Colonic mucosa (tissue), 4 donors: ENCODE data around the gene LZTS2. TPM values are rescaled to one million over a fixed set of nuclear protein-coding genes. Genes with fewer than 3 reads are reported as not detected.
A peak's percentile ranks its signal among the peaks of the same experiment; 100 is the strongest.

ENCODE experiments used
- DNase-seq: peaks from one replicate; pipeline ENCODE4 v3.0.0-alpha.2; 2020
- H3K27ac ChIP-seq: fragments of 200-600 bp; one replicate; pipeline ENCODE4 v1.8.0; 2021
- H3K27me3 ChIP-seq: fragments of 200-600 bp; one replicate; pipeline ENCODE4 v1.8.0; 2021
- H3K36me3 ChIP-seq: fragments of 200-600 bp; one replicate; pipeline ENCODE4 v1.8.0; 2021
- H3K4me1 ChIP-seq: fragments of 200-600 bp; one replicate; pipeline ENCODE4 v1.8.0; 2021; ENCODE audit warnings: mild to moderate bottlenecking
- H3K4me3 ChIP-seq: fragments of 200-600 bp; one replicate; pipeline ENCODE4 v1.8.0; 2021
- H3K9ac ChIP-seq, 2 donors: one replicate each; pipeline ENCODE4 v1.7.0; 2013; ENCODE audit warnings: control low read depth in 2 of 2, low read depth in 2 of 2, low read length in 2 of 2
- H3K9me3 ChIP-seq: fragments of 200-600 bp; one replicate; pipeline ENCODE4 v1.8.0; 2021
- intact Hi-C: fragments of 100-400 bp; cut with DNase I; formaldehyde crosslinking; loops from one replicate; pipeline ENCODE4 v1.14.1; 2022
- total RNA-seq, 2 donors: library from RNA; stranded (reverse); fragmentation: NEBNext Ultra II Directional in 1 of 2; extraction: Animal tissue kit (Norgen Biotek cat#: 25700) in 1 of 2; gene quantifications; one replicate each; pipeline ENCODE4 v1.2.1, GENCODE V29; 2021
- TF ChIP-seq, protein P1 (sequence below): fragments of 200-600 bp; IDR thresholded peaks from one replicate; pipeline ENCODE4 v1.8.0; 2022; ENCODE audit warnings: antibody characterized with exemption, mild to moderate bottlenecking
- donor health status: healthy.
- donor health status: DM: no; HTN: no; CAD: no.
- donor health status: DM: no; HTN: no; CAD: no.

Gene LZTS2
- total RNA-seq, 2 donors from 2014 or later = 30.8 to 36.5 TPM

DNA sequence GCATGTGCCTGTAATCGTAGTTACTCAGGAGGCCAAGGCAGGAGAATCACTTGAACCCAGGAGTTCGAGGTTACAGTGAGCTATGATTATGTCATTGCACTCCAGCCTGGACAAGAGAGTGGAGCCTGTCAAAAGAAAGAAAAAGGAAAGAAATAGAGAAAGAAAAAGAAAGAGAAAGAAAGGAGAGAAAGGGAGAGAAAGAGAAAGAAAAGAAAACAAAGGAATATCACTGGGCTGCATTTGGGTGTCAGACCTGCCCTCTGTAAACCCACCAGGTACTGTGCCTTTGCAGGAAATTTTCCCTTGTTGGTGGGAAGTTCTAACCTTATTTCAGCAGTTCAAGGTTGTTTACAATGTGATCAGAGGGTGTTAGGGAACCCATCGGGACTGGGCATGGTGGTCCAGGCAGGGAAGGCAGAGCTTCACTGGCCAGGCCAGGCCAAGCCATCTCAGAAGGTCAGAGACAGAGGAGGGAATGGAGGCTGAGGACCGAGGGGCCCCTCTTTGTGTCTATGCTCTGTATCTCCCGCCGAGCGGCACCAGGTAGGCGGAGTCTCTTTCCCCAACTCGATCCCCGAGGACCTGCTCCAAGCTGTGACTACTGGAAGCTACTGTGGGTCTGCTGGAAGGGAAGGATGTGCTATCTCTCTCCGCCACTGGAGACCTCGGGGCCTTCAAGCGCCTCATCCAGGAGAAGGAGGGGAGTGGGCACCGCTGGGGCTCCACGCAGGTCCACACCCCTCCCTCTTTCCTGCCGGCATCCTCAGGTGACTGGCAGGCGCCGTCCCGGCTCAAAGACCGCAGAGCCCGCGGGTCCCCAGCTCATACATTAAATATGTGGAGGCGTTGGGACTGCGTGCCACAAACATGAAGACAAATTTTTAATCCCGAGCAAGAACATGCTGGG lies 47.0 kb downstream of the LZTS2 start:
- no peak for DNase-seq
- no peak overlapping the region for H3K9ac ChIP-seq
- H3K27ac ChIP-seq = no peak overlapping the region
- H3K4me1 ChIP-seq = no peaks in the 10 kb centered on the region
- H3K4me3 ChIP-seq = no peak overlapping the region
- intact Hi-C loops = no loop called here
- TF ChIP-seq, protein P1, sequence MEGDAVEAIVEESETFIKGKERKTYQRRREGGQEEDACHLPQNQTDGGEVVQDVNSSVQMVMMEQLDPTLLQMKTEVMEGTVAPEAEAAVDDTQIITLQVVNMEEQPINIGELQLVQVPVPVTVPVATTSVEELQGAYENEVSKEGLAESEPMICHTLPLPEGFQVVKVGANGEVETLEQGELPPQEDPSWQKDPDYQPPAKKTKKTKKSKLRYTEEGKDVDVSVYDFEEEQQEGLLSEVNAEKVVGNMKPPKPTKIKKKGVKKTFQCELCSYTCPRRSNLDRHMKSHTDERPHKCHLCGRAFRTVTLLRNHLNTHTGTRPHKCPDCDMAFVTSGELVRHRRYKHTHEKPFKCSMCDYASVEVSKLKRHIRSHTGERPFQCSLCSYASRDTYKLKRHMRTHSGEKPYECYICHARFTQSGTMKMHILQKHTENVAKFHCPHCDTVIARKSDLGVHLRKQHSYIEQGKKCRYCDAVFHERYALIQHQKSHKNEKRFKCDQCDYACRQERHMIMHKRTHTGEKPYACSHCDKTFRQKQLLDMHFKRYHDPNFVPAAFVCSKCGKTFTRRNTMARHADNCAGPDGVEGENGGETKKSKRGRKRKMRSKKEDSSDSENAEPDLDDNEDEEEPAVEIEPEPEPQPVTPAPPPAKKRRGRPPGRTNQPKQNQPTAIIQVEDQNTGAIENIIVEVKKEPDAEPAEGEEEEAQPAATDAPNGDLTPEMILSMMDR = no peak
- H3K36me3 ChIP-seq = no peaks in the 10 kb centered on the region
- H3K9me3 ChIP-seq = no peaks in the 10 kb centered on the region
- H3K27me3 ChIP-seq = peaks cover 26% of the 10 kb centered on the region

DNA sequence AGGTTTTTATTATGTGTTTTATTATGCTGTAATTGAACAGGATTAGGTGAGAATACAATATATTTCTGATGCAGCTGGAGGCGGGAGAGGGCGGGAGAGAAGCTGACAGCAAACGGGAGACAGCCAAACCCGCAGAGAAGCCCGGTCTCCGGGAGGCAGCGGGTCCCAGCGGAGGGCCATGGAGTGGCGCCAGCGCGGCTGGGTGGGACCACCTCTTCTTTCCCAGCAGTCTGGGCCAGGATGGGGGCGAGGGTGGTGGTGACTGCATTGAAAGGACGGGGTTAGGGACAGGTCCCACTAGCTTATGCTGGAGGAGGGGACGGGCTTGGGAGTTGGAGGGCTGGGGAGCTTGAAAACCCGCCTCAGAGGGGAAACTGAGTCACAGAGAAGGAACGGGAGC lies 47.7 kb downstream of the LZTS2 start:
- Histone ChIP-seq H3K36me3 (no peaks in the 10 kb centered on the region), H3K27ac (no peak overlapping the region), H3K9me3 (no peaks in the 10 kb centered on the region), H3K4me1 (no peaks in the 10 kb centered on the region), H3K9ac (no peak overlapping the region), H3K4me3 (no peak overlapping the region), H3K27me3 (peaks cover 26% of the 10 kb centered on the region)
- no peak for DNase-seq
- TF ChIP-seq, protein P1 = no peak
- intact Hi-C loops = no loop called here

DNA sequence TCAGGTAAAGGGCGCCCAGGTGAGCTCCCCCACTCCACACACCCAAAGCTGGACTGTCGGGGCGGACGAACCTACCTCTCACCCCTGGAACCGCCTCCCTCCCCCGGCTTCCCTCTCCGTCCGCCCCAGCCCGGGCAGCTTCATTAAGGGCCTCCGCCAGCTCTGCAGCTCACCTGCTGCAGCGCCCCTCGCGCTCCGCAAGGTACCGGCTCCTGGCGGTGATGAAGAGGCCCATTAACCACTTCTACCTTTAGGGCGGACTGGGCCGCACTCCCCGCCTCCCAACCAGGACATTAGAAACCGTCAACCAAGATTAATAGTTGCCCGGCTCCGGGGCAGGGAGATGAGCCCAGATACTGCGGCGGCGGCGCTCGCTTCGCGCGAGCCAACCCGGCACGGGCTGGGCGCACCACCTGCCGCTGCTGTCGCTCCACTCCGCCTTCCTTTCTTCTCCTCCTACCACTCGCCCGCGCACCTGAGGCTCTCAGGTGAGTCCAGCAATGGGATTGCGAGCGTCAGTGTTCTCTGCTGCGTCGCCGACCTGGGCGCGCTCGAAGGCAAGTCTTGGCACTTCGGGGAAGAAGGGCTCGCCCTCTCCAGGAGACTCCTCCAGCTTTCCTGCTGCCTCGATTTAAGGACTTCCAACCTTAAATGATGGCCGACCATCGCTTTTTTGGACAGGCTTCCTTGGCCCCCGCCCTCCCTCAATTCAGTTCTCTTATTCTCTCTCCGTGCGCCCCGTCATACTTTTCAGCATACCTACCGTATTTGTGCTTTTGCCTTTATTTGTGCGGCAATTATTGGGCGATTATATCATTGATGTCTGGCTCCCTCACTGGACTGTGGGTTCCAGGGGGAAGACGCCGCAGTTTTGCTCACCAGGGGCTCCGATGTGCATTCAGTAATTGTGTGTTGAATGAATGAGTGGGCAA lies 48.6 kb downstream of the LZTS2 start:
- peaks cover 26% of the 10 kb centered on the region for H3K27me3 ChIP-seq
- no peak overlapping the region for H3K4me3 ChIP-seq
- no peak overlapping the region for H3K9ac ChIP-seq
- H3K27ac ChIP-seq = no peak overlapping the region
- intact Hi-C loops = no loop called here
- H3K9me3 ChIP-seq = no peaks in the 10 kb centered on the region
- no peaks in the 10 kb centered on the region for H3K4me1 ChIP-seq
- TF ChIP-seq, protein P1 = no peak
- DNase-seq = peak; percentile 30
- no peaks in the 10 kb centered on the region for H3K36me3 ChIP-seq

DNA sequence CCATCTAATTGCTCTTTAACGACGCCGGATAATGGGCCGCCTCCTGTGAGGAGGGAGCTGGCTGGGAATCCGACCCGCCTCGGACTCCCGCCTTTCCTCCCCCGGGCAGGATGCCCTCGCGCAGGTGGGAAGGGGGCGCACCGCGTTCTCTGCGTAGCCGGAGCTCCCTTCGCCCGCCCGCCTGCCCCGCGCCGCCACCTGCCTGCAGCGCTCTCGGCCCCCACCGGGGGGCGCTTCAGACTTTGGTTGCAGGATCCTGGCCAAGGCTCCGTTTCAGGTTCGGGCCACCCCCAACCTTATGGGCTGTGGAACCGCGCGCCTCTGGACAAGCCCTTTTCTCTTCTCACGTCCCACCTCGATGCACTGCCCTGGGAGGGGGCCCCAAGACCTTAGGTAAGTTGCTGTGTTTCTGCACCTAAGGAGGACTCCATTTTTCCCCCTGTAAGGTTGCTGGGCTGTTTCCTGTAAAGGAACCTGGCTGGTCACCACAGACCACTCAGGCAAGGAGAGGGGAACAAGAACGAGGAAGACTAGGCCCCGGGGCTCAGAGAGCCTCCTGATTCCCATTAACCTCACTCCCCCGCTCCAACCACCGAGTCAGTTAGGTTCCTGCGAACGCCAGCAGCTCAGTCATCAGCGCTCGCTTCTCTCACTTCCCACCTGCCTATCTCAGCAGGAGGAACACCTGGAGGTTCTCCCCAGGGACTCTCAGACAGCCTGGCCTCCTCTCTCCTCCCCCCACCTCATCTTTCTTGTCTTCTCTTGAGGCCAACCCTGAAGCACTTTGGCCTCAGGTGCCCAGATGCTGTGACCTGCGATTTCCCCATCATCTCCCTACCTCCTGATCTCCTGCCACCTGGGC lies 50.8 kb downstream of the LZTS2 start:
- Histone ChIP-seq H3K9me3 (no peaks in the 10 kb centered on the region), H3K36me3 (no peaks in the 10 kb centered on the region), H3K27me3 (peaks cover 26% of the 10 kb centered on the region), H3K4me3 (peak overlapping the region; percentile 12), H3K4me1 (no peaks in the 10 kb centered on the region), H3K9ac (peak overlapping the region in 1 of 2 donors; percentile 43), H3K27ac (no peak overlapping the region)
- peak; percentile 81 for DNase-seq
- intact Hi-C loops = loop anchor here (10.0 kb wide), 1 partner anchor 94 kb away; no protein-coding TSS in a partner anchor
- TF ChIP-seq, protein P1 = peak; percentile 84
